OCI-LY7 (cell line): ENCODE results near the gene PLA2G4E. TPM values are rescaled to one million over a fixed set of nuclear protein-coding genes. Genes with fewer than 3 reads are reported as not detected.
A peak's percentile ranks its signal among the peaks of the same experiment; 100 is the strongest.

Experiments
- BruUV-seq: library from RNA; stranded (reverse); fragments of 400-500 nt; replicated peaks from 2 replicates; lab custom pipeline; 2021; lab: Mats Ljungman, UMichigan
- CTCF ChIA-PET: fragments of 300-600 bp; sonication (Branson Sonifier 250); formaldehyde crosslinking; loops from one replicate; lab custom pipeline; 2022; ENCODE audit warnings: antibody characterized with exemption; ENCODE audit not compliant: unreplicated experiment; lab: Charles Lee
- POLR2A ChIA-PET: fragments of 300-600 bp; sonication (Branson Sonifier 250); formaldehyde crosslinking; loops from one replicate; lab custom pipeline; 2022; ENCODE audit warnings: antibody characterized with exemption; lab: Charles Lee
- DNase-seq: peaks from one replicate; pipeline ENCODE4 v3.0.0-alpha.2; 2015; ENCODE audit warnings: low spot score
- H2AFZ ChIP-seq: fragments of 200-600 bp; sonication (generic), shearing (Covaris generic); 2 replicates; pipeline ENCODE4 v1.6.1; 2014; ENCODE audit warnings: mild to moderate bottlenecking, antibody characterized with exemption, low read length, moderate library complexity
- H3K27ac ChIP-seq: fragments of 200-600 bp; sonication (generic); 2 replicates; pipeline ENCODE4 v1.5.1; 2014; ENCODE audit warnings: mixed run types, low read depth, mild to moderate bottlenecking, moderate library complexity, low read length, inconsistent platforms; ENCODE audit not compliant: poor library complexity, severe bottlenecking
- H3K36me3 ChIP-seq: fragments of 200-600 bp; sonication (generic); 2 replicates; pipeline ENCODE4 v1.6.1; 2014; ENCODE audit warnings: mild to moderate bottlenecking, antibody characterized with exemption, low read length, moderate library complexity, mixed read lengths; ENCODE audit not compliant: insufficient read depth
- H3K4me1 ChIP-seq: fragments of 200-600 bp; sonication (generic); 2 replicates; pipeline ENCODE4 v1.5.1; 2014; ENCODE audit warnings: mild to moderate bottlenecking, low read length; ENCODE audit not compliant: insufficient read depth, poor library complexity, severe bottlenecking
- H3K4me2 ChIP-seq: fragments of 200-600 bp; sonication (generic); 2 replicates; pipeline ENCODE4 v1.6.1; 2014; ENCODE audit warnings: mild to moderate bottlenecking, low read length
- H3K4me3 ChIP-seq: fragments of 200-600 bp; sonication (generic); 2 replicates; pipeline ENCODE4 v1.5.1; 2014; ENCODE audit warnings: mild to moderate bottlenecking, low read depth, low read length; ENCODE audit not compliant: poor library complexity, severe bottlenecking
- H3K79me2 ChIP-seq: fragments of 200-600 bp; sonication (generic); 2 replicates; pipeline ENCODE4 v1.6.1; 2016; ENCODE audit warnings: low read depth, mild to moderate bottlenecking, low read length, moderate library complexity, mixed read lengths; ENCODE audit not compliant: insufficient read depth
- H3K9me2 ChIP-seq: fragments of 200-600 bp; sonication (generic); 2 replicates; pipeline ENCODE4 v1.6.1; 2016; ENCODE audit warnings: mild to moderate bottlenecking, low read length, mixed read lengths; ENCODE audit not compliant: insufficient read depth
- H3K9me3 ChIP-seq: fragments of 200-600 bp; sonication (generic); 2 replicates; pipeline ENCODE4 v1.6.1; 2014; ENCODE audit warnings: mild to moderate bottlenecking, mixed run types, low read length, mixed read lengths
- H4K20me1 ChIP-seq: fragments of 200-600 bp; sonication (generic); 2 replicates; pipeline ENCODE4 v1.6.1; 2014; ENCODE audit warnings: mild to moderate bottlenecking, antibody characterized with exemption, low read length, moderate library complexity, mixed read lengths; ENCODE audit not compliant: insufficient read depth
- EZH2phosphoT487 ChIP-seq: fragments of 200-600 bp; sonication (generic); IDR thresholded peaks from 2 replicates; pipeline ENCODE4 v1.6.1; 2018; ENCODE audit warnings: low read depth, borderline replicate concordance, mild to moderate bottlenecking, mixed run types, antibody characterized with exemption, low read length, moderate library complexity, mixed read lengths
- intact Hi-C: fragments of 100-400 bp; cut with micrococcal nuclease; formaldehyde crosslinking; loops from one replicate; pipeline ENCODE4 v1.10.0; 2022; ENCODE audit not compliant: unreplicated experiment
- total RNA-seq, 2 experiments: library from RNA; depleted of rRNA in 1 of 2; stranded (reverse); fragments of >200 nt in 1 of 2; shearing (Covaris generic) in 1 of 2; gene quantifications; 2 replicates each; pipeline ENCODE4 v1.2.3, GENCODE V29; 2014 to 2022
- TF ChIP-seq, protein P1 (sequence below): fragments of 200-600 bp; sonication (generic); conservative IDR thresholded peaks from 2 replicates; pipeline ENCODE4 v1.5.1; 2014; ENCODE audit warnings: mild to moderate bottlenecking, antibody characterized with exemption, low read length, moderate library complexity, mixed read lengths

Gene PLA2G4E
- total RNA-seq, 2 experiments from 2014 or later = not detected

DNA sequence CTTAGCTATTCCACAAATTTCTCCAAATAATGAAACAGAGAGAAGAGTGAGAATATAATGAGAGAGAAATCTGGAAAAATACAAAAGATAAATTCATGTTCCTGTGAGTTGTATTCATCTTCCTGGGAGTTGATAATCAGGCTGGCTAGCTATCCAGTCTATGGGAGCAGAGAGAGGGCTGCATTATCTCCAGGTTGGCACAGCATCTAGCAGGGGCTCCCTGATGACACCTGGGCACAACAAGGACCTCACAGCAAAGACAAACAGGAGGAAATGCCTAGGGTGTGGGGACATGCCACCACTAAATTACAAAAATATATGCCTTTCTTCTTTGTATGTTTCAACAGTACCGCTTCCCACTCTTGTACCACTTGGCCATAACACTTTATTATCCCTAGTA lies 50.4 kb downstream of the PLA2G4E start:
- Histone ChIP-seq H3K79me2 (peaks cover 50% of the 10 kb centered on the region), H2AFZ (peak overlapping the region; percentile 45; the same call in 1 of the 2 replicates), H4K20me1 (no peaks in the 10 kb centered on the region), H3K4me3 (peak overlapping the region; percentile 72), H3K27ac (peak overlapping the region; percentile 88), H3K4me2 (peak overlapping the region; percentile 97), H3K4me1 (peaks cover 48% of the 10 kb centered on the region), H3K9me2 (no peaks in the 10 kb centered on the region), H3K36me3 (no peaks in the 10 kb centered on the region), H3K9me3 (no peaks in the 10 kb centered on the region)
- ChIA-PET POLR2A (interaction anchor here (0.7 to 1.9 kb wide), 5 partner anchors 9 to 269 kb away, joined by 3 to 5 read pairs (median 4); no protein-coding TSS in a partner anchor), CTCF (no interaction called here)
- intact Hi-C loops = loop anchor here (5.0 kb wide), 1 partner anchor 43 kb away; no protein-coding TSS in a partner anchor
- no peak for TF ChIP-seq EZH2phosphoT487
- no TSS peak for BruUV-seq
- DNase-seq = peak; percentile 11

DNA sequence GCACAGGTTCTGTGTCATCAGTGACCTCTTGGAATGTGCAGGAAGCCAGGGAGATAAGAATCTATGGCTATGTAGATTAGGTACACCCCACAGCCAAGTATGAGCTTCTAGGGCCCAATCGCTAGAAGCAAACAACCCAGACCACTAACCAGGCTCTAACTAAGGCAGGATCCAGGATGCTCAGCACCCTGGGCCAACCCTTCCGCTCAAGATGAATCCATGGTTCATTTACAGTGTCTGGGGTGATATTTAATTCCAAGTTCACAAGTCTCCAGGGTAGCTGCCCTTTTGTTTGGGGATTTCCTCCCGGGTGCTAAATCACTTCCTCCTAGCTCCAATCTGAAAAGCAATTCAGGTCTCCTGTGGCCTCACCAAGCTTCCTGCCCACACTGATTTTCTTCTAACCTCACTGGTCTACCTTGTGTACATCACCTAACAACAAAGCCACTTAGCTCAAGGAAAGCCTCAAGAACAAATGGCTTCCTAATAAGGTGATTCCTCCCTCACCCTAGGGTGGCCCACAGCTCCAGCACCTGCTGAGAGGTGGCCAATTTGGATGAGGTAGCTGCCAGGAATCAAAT lies 50.9 kb downstream of the PLA2G4E start:
- no peaks in the 10 kb centered on the region for H4K20me1 ChIP-seq
- H3K4me2 ChIP-seq = peak overlapping the region; percentile 97
- peak overlapping the region; percentile 45; the same call in 1 of the 2 replicates for H2AFZ ChIP-seq
- no peaks in the 10 kb centered on the region for H3K9me2 ChIP-seq
- no TSS peak for BruUV-seq
- H3K9me3 ChIP-seq = no peaks in the 10 kb centered on the region
- POLR2A ChIA-PET = interaction anchor here (0.7 to 1.9 kb wide), 5 partner anchors 8 to 269 kb away, joined by 3 to 5 read pairs (median 4); no protein-coding TSS in a partner anchor
- intact Hi-C loops = loop anchor here (5.0 kb wide), 1 partner anchor 43 kb away; no protein-coding TSS in a partner anchor
- CTCF ChIA-PET = no interaction called here
- peak overlapping the region; percentile 88 for H3K27ac ChIP-seq
- no peaks in the 10 kb centered on the region for H3K36me3 ChIP-seq
- H3K4me1 ChIP-seq = peaks cover 48% of the 10 kb centered on the region
- DNase-seq = peak; percentile 60
- peaks cover 50% of the 10 kb centered on the region for H3K79me2 ChIP-seq
- H3K4me3 ChIP-seq = peak overlapping the region; percentile 72
- TF ChIP-seq, protein P1, sequence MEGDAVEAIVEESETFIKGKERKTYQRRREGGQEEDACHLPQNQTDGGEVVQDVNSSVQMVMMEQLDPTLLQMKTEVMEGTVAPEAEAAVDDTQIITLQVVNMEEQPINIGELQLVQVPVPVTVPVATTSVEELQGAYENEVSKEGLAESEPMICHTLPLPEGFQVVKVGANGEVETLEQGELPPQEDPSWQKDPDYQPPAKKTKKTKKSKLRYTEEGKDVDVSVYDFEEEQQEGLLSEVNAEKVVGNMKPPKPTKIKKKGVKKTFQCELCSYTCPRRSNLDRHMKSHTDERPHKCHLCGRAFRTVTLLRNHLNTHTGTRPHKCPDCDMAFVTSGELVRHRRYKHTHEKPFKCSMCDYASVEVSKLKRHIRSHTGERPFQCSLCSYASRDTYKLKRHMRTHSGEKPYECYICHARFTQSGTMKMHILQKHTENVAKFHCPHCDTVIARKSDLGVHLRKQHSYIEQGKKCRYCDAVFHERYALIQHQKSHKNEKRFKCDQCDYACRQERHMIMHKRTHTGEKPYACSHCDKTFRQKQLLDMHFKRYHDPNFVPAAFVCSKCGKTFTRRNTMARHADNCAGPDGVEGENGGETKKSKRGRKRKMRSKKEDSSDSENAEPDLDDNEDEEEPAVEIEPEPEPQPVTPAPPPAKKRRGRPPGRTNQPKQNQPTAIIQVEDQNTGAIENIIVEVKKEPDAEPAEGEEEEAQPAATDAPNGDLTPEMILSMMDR = no peak
- TF ChIP-seq EZH2phosphoT487 = no peak

DNA sequence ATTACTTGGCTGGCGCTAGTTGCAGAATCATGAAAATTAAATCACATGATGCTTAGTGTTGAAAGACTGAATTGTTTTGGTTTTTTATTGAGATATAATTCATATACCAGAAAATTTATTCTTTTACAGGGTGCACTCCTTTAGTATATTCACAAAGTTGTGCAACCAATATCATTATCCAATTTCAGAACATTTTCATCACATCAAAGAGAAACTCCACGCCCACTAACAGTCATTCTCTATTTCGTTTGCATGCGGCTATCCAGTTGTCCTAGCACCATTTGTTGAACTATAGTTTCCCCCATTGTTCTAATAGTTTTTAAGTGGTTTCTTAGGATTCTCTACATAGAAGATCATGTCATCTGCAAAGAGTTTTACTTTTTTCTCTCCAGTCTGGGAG lies 52.1 kb downstream of the PLA2G4E start:
- intact Hi-C loops = no loop called here
- TF ChIP-seq EZH2phosphoT487 = no peak
- TF ChIP-seq, protein P1 = no peak
- Histone ChIP-seq H3K4me1 (peaks cover 48% of the 10 kb centered on the region), H3K79me2 (peaks cover 50% of the 10 kb centered on the region), H4K20me1 (no peaks in the 10 kb centered on the region), H3K9me3 (no peaks in the 10 kb centered on the region), H3K36me3 (no peaks in the 10 kb centered on the region), H3K9me2 (no peaks in the 10 kb centered on the region), H3K4me2 (peak overlapping the region; percentile 97), H3K4me3 (peak overlapping the region; percentile 48), H3K27ac (peak overlapping the region; percentile 88), H2AFZ (no peak overlapping the region)
- no peak for DNase-seq
- BruUV-seq = no TSS peak
- POLR2A ChIA-PET = interaction anchor here (0.6 to 1.2 kb wide), 3 partner anchors 28 to 987 kb away, joined by 3 to 4 read pairs (median 3); no protein-coding TSS in a partner anchor
- CTCF ChIA-PET = interaction anchor here (0.5 kb wide), 1 partner anchor 33 kb away, joined by 3 read pairs; no protein-coding TSS in a partner anchor
